Natural killer cell (primary cell): Measurements from ENCODE around the gene FUCA1. TPM values are rescaled to one million over a fixed set of nuclear protein-coding genes. Genes with fewer than 3 reads are reported as not detected.

Source experiments
- ATAC-seq, 3 donors: fragments of 150-1000 bp in 2 of 3; fragments of 200-7000 bp in 1 of 3; cut with Tn5 transposase; 1 replicate in 1 of 3; 2 replicates in 2 of 3; pipeline ENCODE4 v1.10.0; 2021; ENCODE audit warnings: mild to moderate bottlenecking in 2 of 3, moderate library complexity in 2 of 3
- DNase-seq, 2 donors: peaks; one replicate each; pipeline versions ENCODE4 v3.0.0 to v3.0.0-alpha.2; 2013 to 2021; ENCODE audit warnings: mixed read lengths in 1 of 2
- H3K27ac ChIP-seq: one replicate; pipeline ENCODE4 v1.5.1; 2013; ENCODE audit warnings: mild to moderate bottlenecking, low read length
- H3K27me3 ChIP-seq: one replicate; pipeline ENCODE4 v1.6.1; 2013; ENCODE audit warnings: low read length; ENCODE audit not compliant: control insufficient read depth, insufficient read depth
- H3K36me3 ChIP-seq: one replicate; pipeline ENCODE4 v1.6.1; 2013; ENCODE audit warnings: low read length; ENCODE audit not compliant: control insufficient read depth, insufficient read depth
- H3K4me1 ChIP-seq: one replicate; pipeline ENCODE4 v1.6.1; 2013; ENCODE audit warnings: low read length; ENCODE audit not compliant: control insufficient read depth, insufficient read depth
- H3K4me3 ChIP-seq: one replicate; pipeline ENCODE4 v1.5.1; 2013; ENCODE audit warnings: low read length
- H3K9me3 ChIP-seq: one replicate; pipeline ENCODE4 v1.6.1; 2013; ENCODE audit warnings: low read length; ENCODE audit not compliant: control insufficient read depth, insufficient read depth
- H3K27ac Mint-ChIP-seq, 2 donors: one replicate each; pipeline ENCODE4 v1.8.0; 2022; ENCODE audit warnings: mild to moderate bottlenecking in 2 of 2, mixed read lengths in 2 of 2, moderate library complexity in 1 of 2
- H3K27me3 Mint-ChIP-seq, 2 donors: one replicate each; pipeline ENCODE4 v1.8.0; 2022; ENCODE audit warnings: low read depth in 2 of 2, mixed read lengths in 2 of 2
- H3K36me3 Mint-ChIP-seq: one replicate; pipeline ENCODE4 v1.8.0; 2022; ENCODE audit warnings: mixed read lengths
- H3K4me1 Mint-ChIP-seq, 2 donors: one replicate each; pipeline ENCODE4 v1.8.0; 2022; ENCODE audit warnings: mixed read lengths in 2 of 2
- H3K4me3 Mint-ChIP-seq: one replicate; pipeline ENCODE4 v1.8.0; 2022; ENCODE audit warnings: mild to moderate bottlenecking, moderate library complexity, mixed read lengths
- H3K9me3 Mint-ChIP-seq, 2 donors: one replicate each; pipeline ENCODE4 v1.8.0; 2022; ENCODE audit warnings: mixed read lengths in 2 of 2
- CTCF ChIP-seq: fragments of 200-600 bp; IDR thresholded peaks from one replicate; pipeline ENCODE4 v1.8.0; 2022; ENCODE audit warnings: antibody characterized with exemption
- WGBS: methylation state at CpG from one replicate; pipeline ENCODE4 v1.1.7; 2013; ENCODE audit warnings: missing lambda C conversion rate; ENCODE audit not compliant: insufficient coverage; 5-methylcytosine and 5-hydroxymethylcytosine counted together
- intact Hi-C: fragments of 100-400 bp; cut with micrococcal nuclease; formaldehyde crosslinking; loops from one replicate; pipeline ENCODE4 v1.14.2; 2022
- total RNA-seq, 4 donors: library from RNA; stranded (reverse); fragments of 120-200 nt in 1 of 4; gene quantifications; one replicate each; pipeline versions ENCODE4 v1.2.3 to v1.2.4, GENCODE V29; 2013 to 2022

Gene FUCA1
- total RNA-seq, 3 donors from 2014 or later (not counting 1 experiment from before 2014, with no cell fraction given), result 6.8 to 12.5 (median 11.9) TPM

GRCh38 chr1:23799255-23799569 lies 68.9 kb downstream of the FUCA1 start:
- intact Hi-C loops, result no loop called here
- H3K36me3 ChIP-seq, result peaks cover 20% of the 10 kb centered on the region
- ATAC-seq (no peak), DNase-seq (no peak)
- Mint-ChIP-seq H3K27ac (peak overlapping the region; percentile 85 to 92), H3K4me3 (peak overlapping the region; percentile 94), H3K27me3 (no peaks in the 10 kb centered on the region), H3K4me1 (peaks cover 16 to 36% of the 10 kb centered on the region in 2 donors), H3K9me3 (no peaks in the 10 kb centered on the region), H3K36me3 (no peaks in the 10 kb centered on the region)
- peak overlapping the region; percentile 93 for H3K4me3 ChIP-seq
- no peaks in the 10 kb centered on the region for H3K27me3 ChIP-seq
- WGBS, result 52% methylated on average over 7 of the region's 7 CpGs
- no peak for TF ChIP-seq CTCF
- H3K9me3 ChIP-seq, result no peaks in the 10 kb centered on the region
- peak overlapping the region; percentile 70 for H3K27ac ChIP-seq
- peaks cover 30% of the 10 kb centered on the region for H3K4me1 ChIP-seq

GRCh38 chr1:23798662-23799142 lies 69.4 kb downstream of the FUCA1 start:
- no peaks in the 10 kb centered on the region for H3K9me3 Mint-ChIP-seq
- ATAC-seq (no peak), DNase-seq (no peak)
- Histone ChIP-seq H3K4me1 (peaks cover 30% of the 10 kb centered on the region), H3K9me3 (no peaks in the 10 kb centered on the region), H3K4me3 (no peak overlapping the region), H3K27ac (peak overlapping the region; percentile 70), H3K36me3 (peaks cover 20% of the 10 kb centered on the region), H3K27me3 (no peaks in the 10 kb centered on the region)
- intact Hi-C loops, result no loop called here
- peak overlapping the region; percentile 94 for H3K4me3 Mint-ChIP-seq
- H3K27me3 Mint-ChIP-seq, result no peaks in the 10 kb centered on the region
- no peak for TF ChIP-seq CTCF
- 96% methylated on average over 12 of the region's 12 CpGs for WGBS
- H3K27ac Mint-ChIP-seq, result peak overlapping the region; percentile 85 to 92
- H3K4me1 Mint-ChIP-seq, result peaks cover 16 to 36% of the 10 kb centered on the region in 2 donors
- no peaks in the 10 kb centered on the region for H3K36me3 Mint-ChIP-seq

- H3K36me3 Mint-ChIP-seq, result no peaks in the 10 kb centered on the region
- H3K4me3 Mint-ChIP-seq, result no peak overlapping the region
- no peak for DNase-seq
Observed at GRCh38 chr1:23797478-23798448, 70.3 kb downstream of the FUCA1 start.

More at GRCh38 chr1:23797478-23798448, 70.3 kb downstream of the FUCA1 start:
- Mint-ChIP-seq H3K4me1 (peaks cover 16 to 44% of the 10 kb centered on the region in 2 donors), H3K27me3 (no peaks in the 10 kb centered on the region), H3K9me3 (no peaks in the 10 kb centered on the region), H3K27ac (peak overlapping the region in 1 of 2 donors; percentile 92)
- 95% methylated on average over 16 of the region's 20 CpGs for WGBS
- no peak overlapping the region for H3K27ac ChIP-seq
- no peaks in the 10 kb centered on the region for H3K27me3 ChIP-seq
- H3K4me3 ChIP-seq, result no peak overlapping the region
- intact Hi-C loops, result no loop called here
- no peak for TF ChIP-seq CTCF
- ATAC-seq, result no peak
- no peaks in the 10 kb centered on the region for H3K9me3 ChIP-seq
- H3K36me3 ChIP-seq, result peaks cover 27% of the 10 kb centered on the region
- peaks cover 38% of the 10 kb centered on the region for H3K4me1 ChIP-seq
